SH-SY5Y (cell line): Measurements from ENCODE around the gene TTC39C.

Experiments used
- GATA2 ChIP-seq: IDR thresholded peaks from 2 replicates; pipeline ENCODE4 v1.6.1; 2011; ENCODE audit warnings: mild to moderate bottlenecking, low read depth, low read length
- GATA3 ChIP-seq: IDR thresholded peaks from 2 replicates; pipeline ENCODE4 v1.6.1; 2011; ENCODE audit warnings: low read depth, mild to moderate bottlenecking, low read length, moderate library complexity

GRCh38 chr18:24073791-24074190, 59.2 kb downstream of the TTC39C start:
- TF ChIP-seq GATA2 (no peak), GATA3 (no peak)
